ENCODE results near the gene CTSD. TPM values are rescaled to one million over a fixed set of nuclear protein-coding genes. Genes with fewer than 3 reads are reported as not detected.
A peak's percentile ranks its signal among the peaks of the same experiment; 100 is the strongest.
"Not testable (repeated sequence)": the region's sequence is repeated elsewhere in the genome, so short reads cannot be mapped to it uniquely, and the experiment has no call there.

CTSD gene
- total RNA-seq, 1 donor, result 519 TPM

DNA sequence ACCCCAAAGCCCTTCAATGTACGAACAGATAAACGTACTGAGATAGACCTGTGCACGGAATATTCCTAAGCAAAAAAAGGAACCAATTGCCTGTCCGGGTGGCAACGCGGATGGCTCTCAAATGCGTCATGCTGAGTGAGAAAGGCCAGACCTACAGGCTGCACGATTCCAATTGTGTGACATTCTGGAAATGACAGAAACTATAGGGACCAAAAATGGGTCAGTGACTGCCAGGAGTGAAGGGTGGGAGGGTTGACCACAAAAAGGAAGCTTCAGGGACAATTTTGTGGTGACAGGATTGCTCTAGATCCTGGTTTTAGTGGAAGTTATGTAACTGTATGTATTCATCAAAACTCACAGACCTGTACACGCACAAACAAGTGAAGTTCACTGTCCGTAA, 47.0 kb upstream of the CTSD start:
- Histone ChIP-seq H3K79me2 (ENCODE audit: insufficient read depth, low read length) (no peaks in the 10 kb centered on the region), H3K4me3 (ENCODE audit: insufficient read depth, low read length) (no peak overlapping the region), H3K27me3 (ENCODE audit: insufficient read depth, low read length) (peaks cover 23% of the 10 kb centered on the region), H3K36me3 (ENCODE audit: insufficient read depth, low read length) (no peaks in the 10 kb centered on the region), H3K27ac (ENCODE audit: low read depth, low read length) (no peak overlapping the region), H3K4me1 (ENCODE audit: insufficient read depth, low read length) (no peaks in the 10 kb centered on the region), H3K9me3 (ENCODE audit: low read depth, low read length) (no peaks in the 10 kb centered on the region), H3K4me2 (ENCODE audit: insufficient read depth, low read length) (no peak overlapping the region), H2AFZ (ENCODE audit: low read length) (no peak overlapping the region), H4K20me1 (ENCODE audit: insufficient read depth, low read length) (no peaks in the 10 kb centered on the region)
- DNase-seq (ENCODE audit: insufficient read length, low spot score, missing footprints), result no peak
- TF ChIP-seq, protein P1, sequence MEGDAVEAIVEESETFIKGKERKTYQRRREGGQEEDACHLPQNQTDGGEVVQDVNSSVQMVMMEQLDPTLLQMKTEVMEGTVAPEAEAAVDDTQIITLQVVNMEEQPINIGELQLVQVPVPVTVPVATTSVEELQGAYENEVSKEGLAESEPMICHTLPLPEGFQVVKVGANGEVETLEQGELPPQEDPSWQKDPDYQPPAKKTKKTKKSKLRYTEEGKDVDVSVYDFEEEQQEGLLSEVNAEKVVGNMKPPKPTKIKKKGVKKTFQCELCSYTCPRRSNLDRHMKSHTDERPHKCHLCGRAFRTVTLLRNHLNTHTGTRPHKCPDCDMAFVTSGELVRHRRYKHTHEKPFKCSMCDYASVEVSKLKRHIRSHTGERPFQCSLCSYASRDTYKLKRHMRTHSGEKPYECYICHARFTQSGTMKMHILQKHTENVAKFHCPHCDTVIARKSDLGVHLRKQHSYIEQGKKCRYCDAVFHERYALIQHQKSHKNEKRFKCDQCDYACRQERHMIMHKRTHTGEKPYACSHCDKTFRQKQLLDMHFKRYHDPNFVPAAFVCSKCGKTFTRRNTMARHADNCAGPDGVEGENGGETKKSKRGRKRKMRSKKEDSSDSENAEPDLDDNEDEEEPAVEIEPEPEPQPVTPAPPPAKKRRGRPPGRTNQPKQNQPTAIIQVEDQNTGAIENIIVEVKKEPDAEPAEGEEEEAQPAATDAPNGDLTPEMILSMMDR (IDR thresholded peaks at IDR 0.05; ENCODE audit: extremely low read depth, low read depth, low read length), result no peak

DNA sequence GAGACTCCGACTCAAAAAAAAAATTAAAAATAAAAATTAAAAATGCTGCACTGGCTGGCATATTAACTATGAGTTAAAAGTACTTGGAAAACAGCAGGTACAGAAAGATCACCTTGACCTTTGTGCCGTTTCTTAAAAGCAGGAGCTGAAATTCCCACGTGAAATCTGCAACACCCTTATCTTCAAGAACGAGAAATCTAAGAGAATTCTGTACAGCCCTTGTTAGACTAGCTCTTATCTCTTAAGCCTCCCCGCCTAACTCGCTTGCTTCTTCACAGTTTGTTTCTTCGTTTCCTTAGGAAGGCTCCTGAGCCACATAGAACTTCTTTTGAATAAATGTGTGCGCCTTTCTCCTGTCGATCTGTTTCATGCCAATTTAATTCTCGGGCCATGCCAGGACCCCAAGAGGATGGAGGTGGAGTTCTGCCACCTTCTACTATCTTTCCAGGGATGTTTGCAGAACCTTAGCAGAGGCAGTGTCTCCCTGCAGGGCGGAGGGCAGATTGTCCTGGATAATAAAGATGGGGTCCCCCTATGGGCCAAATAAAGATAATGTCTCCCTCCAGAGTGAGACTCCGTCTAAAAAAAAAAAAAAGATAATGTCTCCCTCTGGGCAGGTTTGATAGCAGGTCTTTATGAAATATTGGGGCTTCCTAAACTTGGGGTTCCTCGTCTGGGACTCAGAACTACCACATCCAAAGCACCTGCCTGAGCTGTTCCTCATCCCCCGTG, 43.7 kb upstream of the CTSD start:
- Histone ChIP-seq H3K4me2 (ENCODE audit: insufficient read depth, low read length) (no peak overlapping the region), H4K20me1 (ENCODE audit: insufficient read depth, low read length) (no peaks in the 10 kb centered on the region), H2AFZ (ENCODE audit: low read length) (no peak overlapping the region), H3K4me1 (ENCODE audit: insufficient read depth, low read length) (no peaks in the 10 kb centered on the region), H3K27ac (ENCODE audit: low read depth, low read length) (no peak overlapping the region), H3K27me3 (ENCODE audit: insufficient read depth, low read length) (peaks cover 13% of the 10 kb centered on the region), H3K79me2 (ENCODE audit: insufficient read depth, low read length) (no peaks in the 10 kb centered on the region), H3K9me3 (ENCODE audit: low read depth, low read length) (no peaks in the 10 kb centered on the region), H3K36me3 (ENCODE audit: insufficient read depth, low read length) (no peaks in the 10 kb centered on the region), H3K4me3 (ENCODE audit: insufficient read depth, low read length) (no peak overlapping the region)
- DNase-seq (ENCODE audit: insufficient read length, low spot score, missing footprints), result peak; percentile 74
- TF ChIP-seq, protein P1 (IDR thresholded peaks at IDR 0.05; ENCODE audit: extremely low read depth, low read depth, low read length), result no peak

DNA sequence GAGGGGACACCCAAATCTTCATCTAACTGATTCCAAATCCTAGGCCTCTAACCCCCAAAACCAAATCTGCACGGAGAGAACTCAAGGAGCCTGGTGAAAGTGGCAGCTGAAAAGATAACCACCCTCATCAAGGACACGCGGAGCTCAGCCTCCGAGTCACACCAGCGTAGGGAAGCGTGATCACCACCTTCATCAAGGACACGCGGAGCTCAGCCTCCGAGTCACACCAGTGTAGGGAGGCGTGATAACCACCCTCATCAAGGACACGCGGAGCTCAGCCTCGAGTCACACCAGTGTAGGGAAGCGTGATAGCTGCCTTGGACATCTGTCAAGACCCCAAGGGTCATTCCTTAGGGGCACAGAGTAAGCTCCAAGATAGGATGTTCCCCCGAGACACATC, 41.8 kb upstream of the CTSD start:
- H3K4me2 ChIP-seq (ENCODE audit: insufficient read depth, low read length), result no peak overlapping the region
- DNase-seq (ENCODE audit: insufficient read length, low spot score, missing footprints), result no peak
- H3K36me3 ChIP-seq (ENCODE audit: insufficient read depth, low read length), result no peaks in the 10 kb centered on the region
- no peak overlapping the region for H2AFZ ChIP-seq (ENCODE audit: low read length)
- peaks cover 17% of the 10 kb centered on the region for H3K27me3 ChIP-seq (ENCODE audit: insufficient read depth, low read length)
- H3K4me1 ChIP-seq (ENCODE audit: insufficient read depth, low read length), result no peaks in the 10 kb centered on the region
- TF ChIP-seq, protein P1 (IDR thresholded peaks at IDR 0.05; ENCODE audit: extremely low read depth, low read depth, low read length), result no peak
- no peaks in the 10 kb centered on the region for H3K79me2 ChIP-seq (ENCODE audit: insufficient read depth, low read length)
- H3K4me3 ChIP-seq (ENCODE audit: insufficient read depth, low read length), result no peak overlapping the region
- H4K20me1 ChIP-seq (ENCODE audit: insufficient read depth, low read length), result no peaks in the 10 kb centered on the region
- H3K27ac ChIP-seq (ENCODE audit: low read depth, low read length), result no peak overlapping the region
- no peaks in the 10 kb centered on the region for H3K9me3 ChIP-seq (ENCODE audit: low read depth, low read length)

DNA sequence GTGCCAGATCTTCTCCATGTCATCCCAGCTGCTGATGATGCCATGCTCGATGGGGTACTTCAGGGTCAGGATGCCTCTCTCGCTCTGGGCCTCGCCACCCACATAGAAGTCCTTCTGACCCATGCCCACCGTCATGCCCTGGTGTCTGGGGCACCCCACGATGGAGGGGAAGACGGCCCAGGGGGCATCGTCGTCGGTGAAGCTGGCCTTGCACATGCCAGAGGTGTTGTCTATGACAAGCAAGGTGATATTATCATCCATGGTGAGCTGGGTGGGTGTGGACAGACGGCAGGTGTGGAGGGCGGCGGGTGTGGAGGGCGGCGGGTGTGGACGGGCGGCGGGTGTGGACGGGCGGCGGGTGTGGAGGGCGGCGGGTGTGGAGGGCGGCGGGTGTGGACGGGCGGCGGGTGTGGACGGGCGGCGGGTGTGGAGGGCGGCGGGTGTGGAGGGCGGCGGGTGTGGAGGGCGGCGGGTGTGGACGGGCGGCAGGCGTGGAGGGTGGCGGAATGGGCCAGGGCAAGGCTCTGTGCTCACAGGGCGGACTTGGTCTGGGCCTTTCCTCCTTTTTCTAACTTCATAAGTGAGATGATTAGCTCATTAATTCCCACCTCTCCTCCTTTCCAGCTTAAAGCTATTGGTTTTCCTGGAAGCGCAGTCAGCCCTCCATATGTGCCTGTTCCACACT, 40.2 kb upstream of the CTSD start:
- not testable (repeated sequence) for H4K20me1 ChIP-seq (ENCODE audit: insufficient read depth, low read length); H3K4me3 ChIP-seq (ENCODE audit: insufficient read depth, low read length); H3K9me3 ChIP-seq (ENCODE audit: low read depth, low read length); H3K79me2 ChIP-seq (ENCODE audit: insufficient read depth, low read length); H3K4me2 ChIP-seq (ENCODE audit: insufficient read depth, low read length); H3K27ac ChIP-seq (ENCODE audit: low read depth, low read length); H2AFZ ChIP-seq (ENCODE audit: low read length); H3K4me1 ChIP-seq (ENCODE audit: insufficient read depth, low read length); H3K36me3 ChIP-seq (ENCODE audit: insufficient read depth, low read length)
- peaks cover 15% of the 10 kb centered on the region for H3K27me3 ChIP-seq (ENCODE audit: insufficient read depth, low read length)
- peak; percentile 26 for DNase-seq (ENCODE audit: insufficient read length, low spot score, missing footprints)
